ENCODE results near the gene COL5A1.
"Not testable (repeated sequence)": the region's sequence is repeated elsewhere in the genome, so short reads cannot be mapped to it uniquely, and the experiment has no call there.

COL5A1 gene

GRCh38 chr9:134702291-134702690 is 60.7 kb downstream of the COL5A1 start:
- TF ChIP-seq EZH2 (IDR thresholded peaks at IDR 0.05; ENCODE audit: borderline replicate concordance, low read length) = no peak
- TF ChIP-seq CTCF (IDR thresholded peaks at IDR 0.05; ENCODE audit: low read length) = no peak
- H3K4me3 ChIP-seq (ENCODE audit: low read depth, low read length, poor library complexity, severe bottlenecking) = no peak overlapping the region
- H3K9ac ChIP-seq (ENCODE audit: low read length) = no peak overlapping the region
- H3K27ac ChIP-seq (ENCODE audit: low read depth, low read length, poor library complexity, severe bottlenecking) = no peak overlapping the region
- H3K4me2 ChIP-seq (ENCODE audit: low read length) = no peak overlapping the region
- no peak overlapping the region for H2AFZ ChIP-seq (ENCODE audit: low read length)
- H3K9me2 ChIP-seq (ENCODE audit: low read depth, low read length) = no peaks in the 10 kb centered on the region
- no peaks in the 10 kb centered on the region for H3K9me3 ChIP-seq (ENCODE audit: low read length)
- H3K27me3 ChIP-seq (ENCODE audit: insufficient read depth, low read length) = 0 out of 2 replicates have a peak, but pooled peaks cover 4% of the 10 kb centered on the region
- no peaks in the 10 kb centered on the region for H3K36me3 ChIP-seq (ENCODE audit: insufficient read depth, low read length)
- H3K4me1 ChIP-seq (ENCODE audit: insufficient read depth, low read length, severe bottlenecking) = no peaks in the 10 kb centered on the region
- no peaks in the 10 kb centered on the region for H4K20me1 ChIP-seq (ENCODE audit: insufficient read depth, low read length)
- H3K79me2 ChIP-seq (ENCODE audit: insufficient read depth, low read length) = no peaks in the 10 kb centered on the region
- H3F3A ChIP-seq (ENCODE audit: insufficient read depth, low read length) = no peaks in the 10 kb centered on the region

GRCh38 chr9:134703730-134704114 is 62.1 kb downstream of the COL5A1 start:
- H3K4me3 ChIP-seq (ENCODE audit: low read depth, low read length, poor library complexity, severe bottlenecking); H3K4me1 ChIP-seq (ENCODE audit: insufficient read depth, low read length, severe bottlenecking); H3K4me2 ChIP-seq (ENCODE audit: low read length); H3K36me3 ChIP-seq (ENCODE audit: insufficient read depth, low read length); H3K9me3 ChIP-seq (ENCODE audit: low read length); H3K27ac ChIP-seq (ENCODE audit: low read depth, low read length, poor library complexity, severe bottlenecking); H3K9ac ChIP-seq (ENCODE audit: low read length); H3K9me2 ChIP-seq (ENCODE audit: low read depth, low read length); H2AFZ ChIP-seq (ENCODE audit: low read length); H4K20me1 ChIP-seq (ENCODE audit: insufficient read depth, low read length); H3K79me2 ChIP-seq (ENCODE audit: insufficient read depth, low read length); H3K27me3 ChIP-seq (ENCODE audit: insufficient read depth, low read length); H3F3A ChIP-seq (ENCODE audit: insufficient read depth, low read length): not testable (repeated sequence)

- H4K20me1 ChIP-seq (ENCODE audit: insufficient read depth, low read length) = no peaks in the 10 kb centered on the region
- H3K9ac ChIP-seq (ENCODE audit: low read length) = no peak overlapping the region
- no peak overlapping the region for H3K27ac ChIP-seq (ENCODE audit: low read depth, low read length, poor library complexity, severe bottlenecking)
- no peaks in the 10 kb centered on the region for H3K9me3 ChIP-seq (ENCODE audit: low read length)
- TF ChIP-seq EZH2 (IDR thresholded peaks at IDR 0.05; ENCODE audit: borderline replicate concordance, low read length) = no peak
- TF ChIP-seq CTCF (IDR thresholded peaks at IDR 0.05; ENCODE audit: low read length) = no peak
- no peaks in the 10 kb centered on the region for H3K79me2 ChIP-seq (ENCODE audit: insufficient read depth, low read length)
- H3K9me2 ChIP-seq (ENCODE audit: low read depth, low read length) = no peaks in the 10 kb centered on the region
- H3K4me2 ChIP-seq (ENCODE audit: low read length) = no peak overlapping the region
- no peak overlapping the region for H3K4me3 ChIP-seq (ENCODE audit: low read depth, low read length, poor library complexity, severe bottlenecking)
- no peaks in the 10 kb centered on the region for H3K36me3 ChIP-seq (ENCODE audit: insufficient read depth, low read length)
- no peaks in the 10 kb centered on the region for H3K4me1 ChIP-seq (ENCODE audit: insufficient read depth, low read length, severe bottlenecking)
- 0 out of 2 replicates have a peak, but pooled peaks cover 3% of the 10 kb centered on the region for H3K27me3 ChIP-seq (ENCODE audit: insufficient read depth, low read length)
- H2AFZ ChIP-seq (ENCODE audit: low read length) = no peak overlapping the region
- H3F3A ChIP-seq (ENCODE audit: insufficient read depth, low read length) = no peaks in the 10 kb centered on the region
Measured at GRCh38 chr9:134704498-134704897, 62.9 kb downstream of the COL5A1 start.

- H3K4me2 ChIP-seq (ENCODE audit: low read length) = no peak overlapping the region
- H3K9me2 ChIP-seq (ENCODE audit: low read depth, low read length) = no peaks in the 10 kb centered on the region
- H3K27me3 ChIP-seq (ENCODE audit: insufficient read depth, low read length) = no peaks in the 10 kb centered on the region
- H3K9ac ChIP-seq (ENCODE audit: low read length) = no peak overlapping the region
- no peaks in the 10 kb centered on the region for H3K4me1 ChIP-seq (ENCODE audit: insufficient read depth, low read length, severe bottlenecking)
- H3K36me3 ChIP-seq (ENCODE audit: insufficient read depth, low read length) = no peaks in the 10 kb centered on the region
- H3K4me3 ChIP-seq (ENCODE audit: low read depth, low read length, poor library complexity, severe bottlenecking) = no peak overlapping the region
- no peaks in the 10 kb centered on the region for H3K9me3 ChIP-seq (ENCODE audit: low read length)
- H3K79me2 ChIP-seq (ENCODE audit: insufficient read depth, low read length) = no peaks in the 10 kb centered on the region
- H4K20me1 ChIP-seq (ENCODE audit: insufficient read depth, low read length) = no peaks in the 10 kb centered on the region
- H3F3A ChIP-seq (ENCODE audit: insufficient read depth, low read length) = no peaks in the 10 kb centered on the region
- H2AFZ ChIP-seq (ENCODE audit: low read length) = no peak overlapping the region
- TF ChIP-seq CTCF (IDR thresholded peaks at IDR 0.05; ENCODE audit: low read length) (no peak), EZH2 (IDR thresholded peaks at IDR 0.05; ENCODE audit: borderline replicate concordance, low read length) (no peak)
- H3K27ac ChIP-seq (ENCODE audit: low read depth, low read length, poor library complexity, severe bottlenecking) = no peak overlapping the region
Measured at GRCh38 chr9:134705786-134706185, 64.2 kb downstream of the COL5A1 start.

All from OCI-LY1 (cell line).